Middle frontal gyrus (tissue), 1 donor: Measurements from ENCODE around the gene HECW1.
"Not testable (repeated sequence)": the region's sequence is repeated elsewhere in the genome, so short reads cannot be mapped to it uniquely, and the experiment has no call there.

ENCODE experiments used
- DNase-seq: peaks from one replicate; pipeline ENCODE4 v3.0.0-alpha.2; 2015; ENCODE audit warnings: low spot score; ENCODE audit errors: extremely low spot score

HECW1 gene

GRCh38 chr7:43112459-43112940 is at the start of gene HECW1:
TSS of gene HECW1 (plus strand) at chr7:43112647. CDS start at chr7:43243906, 131,259 bp downstream.
- DNase-seq, result no peak

- no peak for DNase-seq
Observed at GRCh38 chr7:43071604-43072003, 40.8 kb upstream of the HECW1 start.

DNA sequence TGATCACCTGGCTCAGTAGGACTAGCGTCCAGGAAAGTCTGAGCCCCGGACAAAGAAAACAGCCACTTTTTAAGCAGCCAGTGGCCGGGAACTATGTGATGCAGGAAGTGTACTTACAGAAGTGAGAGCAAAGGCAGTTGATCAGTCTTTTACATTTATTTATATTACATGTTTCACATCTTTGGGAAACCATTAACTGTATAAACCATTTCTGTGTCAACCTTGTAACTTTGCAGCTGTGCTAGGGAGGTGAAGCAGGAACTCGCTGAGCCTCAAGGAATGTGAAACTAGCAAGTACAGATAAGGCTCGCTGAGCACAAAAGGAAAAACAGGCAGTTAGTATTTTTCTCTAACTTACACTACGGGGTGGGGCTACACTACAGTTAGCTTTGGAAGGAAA is 39.9 kb upstream of the HECW1 start:
- no peak for DNase-seq

GRCh38 chr7:43073811-43074210 is 38.6 kb upstream of the HECW1 start:
- DNase-seq, result not testable (repeated sequence)

DNA sequence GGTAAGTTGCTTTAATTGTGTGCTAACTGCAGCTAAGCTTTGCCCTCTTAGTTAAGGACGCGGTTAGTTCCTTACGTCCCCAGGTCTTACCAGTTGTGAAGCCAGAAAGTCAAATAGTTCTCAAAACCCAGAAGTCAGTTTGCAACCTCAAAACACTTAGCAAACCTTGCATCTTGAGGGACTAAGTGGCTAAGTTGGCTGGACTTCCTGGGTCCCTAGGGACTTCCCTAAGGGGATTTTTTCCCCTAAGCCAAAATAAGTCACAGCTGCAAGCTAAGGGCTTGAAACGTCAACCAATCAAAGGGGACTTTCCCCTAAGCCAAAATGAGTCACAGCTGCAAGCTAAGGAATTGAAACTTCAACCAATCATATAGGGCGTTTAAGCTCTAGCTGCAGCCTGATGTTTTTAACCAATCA is 36.2 kb upstream of the HECW1 start:
- DNase-seq, result no peak

GRCh38 chr7:43076606-43077005 is 35.8 kb upstream of the HECW1 start:
- DNase-seq, result no peak

GRCh38 chr7:43077285-43077684 is 35.2 kb upstream of the HECW1 start:
- DNase-seq, result no peak

GRCh38 chr7:43077732-43078391 is 34.6 kb upstream of the HECW1 start:
- DNase-seq, result no peak

- no peak for DNase-seq
Observed at GRCh38 chr7:43078794-43079193, 33.7 kb upstream of the HECW1 start.

- no peak for DNase-seq
Observed at GRCh38 chr7:43081603-43082002, 30.8 kb upstream of the HECW1 start.

DNA sequence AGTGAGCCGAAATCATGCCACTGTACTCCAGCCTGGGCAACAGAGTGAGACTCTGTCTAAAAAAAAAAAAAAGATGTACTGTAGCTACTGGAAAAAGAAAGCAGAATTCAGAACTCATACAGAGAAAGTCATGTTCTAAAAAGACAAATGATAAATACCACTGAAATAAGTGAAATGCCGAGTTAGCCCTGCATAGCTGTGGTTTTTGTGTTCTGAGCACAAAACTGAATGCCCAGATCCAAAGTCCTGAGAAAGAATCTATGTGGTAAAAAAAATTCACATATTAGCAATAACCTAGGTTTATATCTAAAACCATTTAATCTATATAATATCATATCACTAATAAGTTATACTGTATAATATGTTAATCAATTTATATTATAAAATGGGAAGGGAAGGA is 29.3 kb upstream of the HECW1 start:
- DNase-seq, result no peak

- no peak for DNase-seq
Observed at GRCh38 chr7:43085017-43085416, 27.4 kb upstream of the HECW1 start.

DNA sequence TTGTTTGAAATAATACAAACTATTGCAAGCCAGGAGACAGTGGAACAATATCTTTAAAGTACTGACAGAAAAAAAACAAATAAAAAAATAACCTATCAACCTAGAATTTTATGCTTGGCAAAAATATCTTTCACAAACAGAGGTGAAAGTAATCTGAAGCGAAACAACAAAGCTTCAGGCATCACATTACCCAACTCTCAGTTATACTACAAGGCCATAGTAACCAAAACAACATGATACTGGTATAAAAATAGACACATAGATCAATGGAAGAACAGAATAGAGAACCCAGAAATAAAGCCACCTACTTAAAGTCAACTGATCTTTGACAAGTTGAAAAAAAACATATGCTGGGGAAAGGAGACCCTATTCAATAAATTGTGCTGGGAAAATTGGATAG is 26.5 kb upstream of the HECW1 start:
- no peak for DNase-seq

DNA sequence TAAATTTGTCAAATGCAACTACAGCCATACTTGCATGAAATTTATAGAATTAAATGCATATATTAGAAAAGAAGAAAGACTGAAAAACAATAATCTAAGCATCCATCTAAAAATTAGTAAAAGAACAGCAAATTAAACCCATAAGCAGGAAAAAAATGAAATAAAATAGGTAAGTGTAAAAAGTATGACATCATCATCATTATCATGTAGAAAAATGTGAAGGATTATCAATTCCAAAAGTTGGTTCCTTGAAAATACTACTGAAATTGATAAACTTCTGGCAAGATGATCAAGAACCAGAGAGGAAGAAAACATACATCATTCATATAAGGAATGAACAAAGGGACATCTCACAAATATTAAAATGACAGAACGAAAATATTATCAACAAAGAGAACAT is 19.6 kb upstream of the HECW1 start:
- no peak for DNase-seq

GRCh38 chr7:43096875-43097274 is 15.6 kb upstream of the HECW1 start:
- no peak for DNase-seq

GRCh38 chr7:43099750-43100149 is 12.7 kb upstream of the HECW1 start:
- no peak for DNase-seq

GRCh38 chr7:43104874-43105520 is 7.5 kb upstream of the HECW1 start:
- no peak for DNase-seq

- no peak for DNase-seq
Observed at GRCh38 chr7:43105521-43106120, 6.8 kb upstream of the HECW1 start.

DNA sequence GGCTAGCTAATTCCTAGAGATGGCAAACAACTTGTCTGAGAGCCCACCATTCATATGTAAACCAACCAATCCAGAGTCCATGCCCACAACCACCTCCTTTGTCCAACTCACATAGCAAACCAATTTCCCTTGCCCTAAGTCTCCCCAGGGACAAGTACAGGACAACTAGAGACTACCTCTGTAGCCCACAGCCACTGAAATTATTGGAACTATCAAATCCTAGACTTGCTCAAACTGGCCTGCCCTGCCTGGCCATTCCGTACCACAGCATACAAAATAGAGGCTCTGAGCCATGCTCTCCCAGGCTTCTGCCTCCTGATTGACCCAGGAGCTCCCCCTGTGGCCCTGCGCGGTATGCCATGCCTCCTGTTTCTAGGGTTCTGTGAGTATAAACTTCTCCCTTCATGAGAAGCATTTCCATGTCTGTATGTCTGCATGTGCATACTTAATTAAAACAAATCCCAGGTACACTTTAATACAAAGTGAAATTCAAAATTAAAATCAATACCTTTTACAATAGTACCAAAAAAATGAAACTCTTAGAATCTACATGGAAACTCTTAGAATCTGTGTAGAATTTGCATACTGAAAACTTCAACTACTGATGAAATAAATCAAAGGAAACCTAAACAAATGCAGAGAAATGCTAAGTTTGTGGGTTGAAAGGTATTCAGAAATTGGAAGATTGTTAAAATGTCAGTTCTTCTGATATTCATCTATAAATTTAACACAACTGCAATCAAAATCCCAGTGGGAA is 4.0 kb upstream of the HECW1 start:
- no peak for DNase-seq

DNA sequence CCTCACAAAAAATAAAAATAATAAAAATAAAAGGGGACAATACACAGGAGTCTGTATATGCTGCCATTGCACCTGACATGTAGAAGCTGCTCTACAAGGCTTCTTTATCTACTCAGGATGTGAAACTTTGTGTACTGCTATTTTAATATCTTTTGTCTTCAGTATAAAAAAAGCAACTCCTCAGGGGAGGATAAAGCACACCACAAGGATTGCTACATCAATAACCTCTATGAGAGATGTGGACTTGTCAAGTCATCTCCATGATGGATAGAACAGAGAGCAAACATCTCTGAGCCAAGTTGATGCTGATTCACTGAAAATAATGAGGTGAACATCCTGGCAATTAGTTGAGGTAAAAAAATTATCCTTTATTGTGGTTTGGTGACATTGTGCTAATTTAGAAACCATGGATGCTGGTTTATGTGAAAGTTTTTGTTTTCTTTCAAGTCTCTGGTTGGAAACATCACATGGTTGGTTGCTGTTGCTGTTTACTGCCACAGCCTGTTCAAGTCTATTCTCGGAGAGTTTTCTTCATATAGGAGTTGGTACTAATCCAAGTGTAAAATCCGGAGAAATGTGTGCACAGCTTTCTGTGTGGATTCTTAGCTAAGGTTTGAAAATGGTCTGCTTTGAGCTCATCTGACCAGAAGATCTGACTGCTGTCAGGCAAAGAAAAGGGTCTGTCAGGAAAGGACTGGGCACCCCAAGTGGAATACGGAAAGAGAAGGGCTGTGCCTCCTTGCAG is 1.5 kb upstream of the HECW1 start:
- no peak for DNase-seq
